HEK293 (cell line): ENCODE data around the gene C20orf96.

Source experiments
- BCL11A ChIP-seq: fragments of 450-650 bp; formaldehyde crosslinking; IDR thresholded peaks from 2 replicates; pipeline ENCODE4 v1.5.1; 2016; ENCODE audit warnings: low read depth, missing biosample characterization, missing genetic modification characterization
- IKZF3 ChIP-seq: fragments of 450-650 bp; IDR thresholded peaks from 2 replicates; pipeline ENCODE4 v1.5.0; 2018; ENCODE audit warnings: missing biosample characterization, mild to moderate bottlenecking, missing genetic modification characterization, moderate library complexity
- KLF10 ChIP-seq: fragments of 450-650 bp; IDR thresholded peaks from 2 replicates; pipeline ENCODE4 v1.5.1; 2018; ENCODE audit warnings: missing biosample characterization, mild to moderate bottlenecking, missing genetic modification characterization
- KLF9 ChIP-seq: fragments of 450-650 bp; formaldehyde crosslinking; IDR thresholded peaks from 2 replicates; pipeline ENCODE4 v1.5.1; 2016; ENCODE audit warnings: missing biosample characterization, missing genetic modification characterization, low read depth
- PRDM10 ChIP-seq: fragments of 450-650 bp; formaldehyde crosslinking; IDR thresholded peaks from 2 replicates; pipeline ENCODE4 v1.5.1; 2016; ENCODE audit warnings: missing biosample characterization, missing genetic modification characterization
- PRDM4 ChIP-seq: fragments of 450-650 bp; formaldehyde crosslinking; IDR thresholded peaks from 2 replicates; pipeline ENCODE4 v1.5.1; 2017; ENCODE audit warnings: missing biosample characterization, missing genetic modification characterization
- YY1 ChIP-seq: fragments of 450-650 bp; formaldehyde crosslinking; IDR thresholded peaks from 2 replicates; pipeline ENCODE4 v1.5.1; 2018; ENCODE audit warnings: missing biosample characterization, missing genetic modification characterization
- ZBTB21 ChIP-seq: fragments of 450-650 bp; formaldehyde crosslinking; IDR thresholded peaks from 2 replicates; pipeline ENCODE4 v1.5.1; 2017; ENCODE audit warnings: missing biosample characterization, missing genetic modification characterization
- ZBTB26 ChIP-seq: fragments of 450-650 bp; formaldehyde crosslinking; optimal IDR thresholded peaks from 2 replicates; pipeline ENCODE3; 2016; ENCODE audit warnings: missing biosample characterization, mild to moderate bottlenecking, missing genetic modification characterization
- ZFP69B ChIP-seq: fragments of 450-650 bp; formaldehyde crosslinking; IDR thresholded peaks from 2 replicates; pipeline ENCODE4 v1.5.1; 2016; ENCODE audit warnings: missing biosample characterization, missing genetic modification characterization
- ZIC2 ChIP-seq: fragments of 450-650 bp; formaldehyde crosslinking; IDR thresholded peaks from 2 replicates; pipeline ENCODE4 v1.5.1; 2016; ENCODE audit warnings: missing biosample characterization, missing genetic modification characterization
- ZNF138 ChIP-seq: fragments of 450-650 bp; formaldehyde crosslinking; IDR thresholded peaks from 2 replicates; pipeline ENCODE4 v1.5.1; 2016; ENCODE audit warnings: missing biosample characterization, missing genetic modification characterization, borderline replicate concordance
- ZNF146 ChIP-seq: fragments of 450-650 bp; formaldehyde crosslinking; IDR thresholded peaks from 2 replicates; pipeline ENCODE4 v1.5.1; 2016; ENCODE audit warnings: missing biosample characterization, missing genetic modification characterization
- ZNF157 ChIP-seq: fragments of 450-650 bp; formaldehyde crosslinking; IDR thresholded peaks from 2 replicates; pipeline ENCODE4 v1.5.1; 2016; ENCODE audit warnings: missing biosample characterization, missing genetic modification characterization
- ZNF169 ChIP-seq: fragments of 450-650 bp; formaldehyde crosslinking; IDR thresholded peaks from 2 replicates; pipeline ENCODE4 v1.5.1; 2016; ENCODE audit warnings: missing biosample characterization, missing genetic modification characterization
- ZNF174 ChIP-seq: fragments of 450-650 bp; formaldehyde crosslinking; IDR thresholded peaks from 2 replicates; pipeline ENCODE4 v1.5.0; 2017; ENCODE audit warnings: missing biosample characterization, mild to moderate bottlenecking, missing genetic modification characterization
- ZNF274 ChIP-seq, 2 experiments: fragments of 200-500 bp in 1 of 2; fragments of 450-650 bp in 1 of 2; sonication (Bioruptor generic) in 1 of 2; formaldehyde crosslinking in 1 of 2; IDR thresholded peaks; 2 replicates each; pipeline versions ENCODE4 v1.5.1 to v1.6.1; 2014 to 2016; ENCODE audit warnings: borderline replicate concordance in 1 of 2, inconsistent platforms in 1 of 2, low read length in 1 of 2, missing biosample characterization in 1 of 2, missing genetic modification characterization in 1 of 2
- ZNF354C ChIP-seq: fragments of 450-650 bp; formaldehyde crosslinking; IDR thresholded peaks from 2 replicates; pipeline ENCODE4 v1.5.1; 2016; ENCODE audit warnings: missing biosample characterization, missing genetic modification characterization, low read depth, borderline replicate concordance
- ZNF366 ChIP-seq: fragments of 450-650 bp; formaldehyde crosslinking; conservative IDR thresholded peaks from 2 replicates; pipeline ENCODE4 v1.5.1; 2016; ENCODE audit warnings: missing biosample characterization, missing genetic modification characterization
- ZNF426 ChIP-seq: fragments of 450-650 bp; formaldehyde crosslinking; IDR thresholded peaks from 2 replicates; pipeline ENCODE4 v1.5.1; 2017; ENCODE audit warnings: missing biosample characterization, missing genetic modification characterization, mild to moderate bottlenecking, inconsistent platforms, moderate library complexity
- ZNF513 ChIP-seq: fragments of 450-650 bp; IDR thresholded peaks from 2 replicates; pipeline ENCODE4 v1.5.1; 2018; ENCODE audit warnings: missing biosample characterization, missing genetic modification characterization
- ZNF561 ChIP-seq: fragments of 450-650 bp; IDR thresholded peaks from 2 replicates; pipeline ENCODE4 v1.5.1; 2018; ENCODE audit warnings: missing biosample characterization, missing genetic modification characterization, borderline replicate concordance
- ZNF580 ChIP-seq: fragments of 450-650 bp; formaldehyde crosslinking; IDR thresholded peaks from 2 replicates; pipeline ENCODE4 v1.5.1; 2016; ENCODE audit warnings: missing biosample characterization, missing genetic modification characterization
- ZNF585B ChIP-seq: fragments of 450-650 bp; formaldehyde crosslinking; IDR thresholded peaks from 2 replicates; pipeline ENCODE4 v1.5.1; 2016; ENCODE audit warnings: missing biosample characterization, missing genetic modification characterization
- ZNF610 ChIP-seq: fragments of 450-650 bp; formaldehyde crosslinking; IDR thresholded peaks from 2 replicates; pipeline ENCODE4 v1.5.1; 2016; ENCODE audit warnings: missing biosample characterization, missing genetic modification characterization, borderline replicate concordance
- ZNF621 ChIP-seq: fragments of 450-650 bp; formaldehyde crosslinking; IDR thresholded peaks from 2 replicates; pipeline ENCODE4 v1.5.1; 2017; ENCODE audit warnings: missing biosample characterization, missing genetic modification characterization
- ZNF623 ChIP-seq: fragments of 450-650 bp; formaldehyde crosslinking; IDR thresholded peaks from 2 replicates; pipeline ENCODE4 v1.5.1; 2016; ENCODE audit warnings: missing biosample characterization, missing genetic modification characterization
- ZNF701 ChIP-seq: fragments of 450-650 bp; formaldehyde crosslinking; IDR thresholded peaks from 2 replicates; pipeline ENCODE4 v1.5.1; 2016; ENCODE audit warnings: missing biosample characterization, missing genetic modification characterization
- ZNF76 ChIP-seq: fragments of 450-650 bp; formaldehyde crosslinking; IDR thresholded peaks from 2 replicates; pipeline ENCODE4; 2016; ENCODE audit warnings: low read depth, missing biosample characterization, missing genetic modification characterization, borderline replicate concordance
- ZSCAN30 ChIP-seq: fragments of 450-650 bp; IDR thresholded peaks from 2 replicates; pipeline ENCODE4 v1.5.1; 2018; ENCODE audit warnings: missing biosample characterization, mild to moderate bottlenecking, missing genetic modification characterization, moderate library complexity

Gene C20orf96

GRCh38 chr20:297098-297924, 6.8 kb upstream of the C20orf96 start, which contains the start of gene ZCCHC3 (continued):
- TF ChIP-seq ZNF580 (tag by site-specific recombination) = peak; percentile 54; the same call in 1 of the 2 replicates
- TF ChIP-seq ZNF623 = no peak
- peak; percentile 95 for TF ChIP-seq ZNF76 (tag by site-specific recombination)
- TF ChIP-seq ZNF513 (tag by site-specific recombination) = no peak
- no peak for TF ChIP-seq ZNF146 (tag by site-specific recombination)
- peak; percentile 93 for TF ChIP-seq PRDM4
- TF ChIP-seq ZNF354C = no peak
- TF ChIP-seq ZNF169 (tag by site-specific recombination) = no peak
- TF ChIP-seq KLF10 (tag by site-specific recombination) = peak; percentile 99
- TF ChIP-seq IKZF3 (tag by site-specific recombination) = peak; percentile 94
- TF ChIP-seq ZNF366 = peak; percentile 67
- TF ChIP-seq BCL11A (tag by site-specific recombination) = peak; percentile 87
- peak; percentile 89 for TF ChIP-seq YY1
- no peak for TF ChIP-seq ZNF138
- TF ChIP-seq ZNF274 (IDR thresholded peaks at IDR 0.05; ENCODE audit: low read length) = no peak
- no peak for TF ChIP-seq ZNF274 (tag by site-specific recombination; IDR thresholded peaks at IDR 0.05; ENCODE audit: borderline replicate concordance)
- TF ChIP-seq ZNF610 (tag by site-specific recombination) = peak; percentile 86; the same call in 1 of the 2 replicates
- peak; percentile 24; the same call in 1 of the 2 replicates for TF ChIP-seq ZNF561 (tag by site-specific recombination)
- TF ChIP-seq ZBTB26 (tag by site-specific recombination) = peak; percentile 91
- peak; percentile 96 for TF ChIP-seq ZIC2
- peak; percentile 95 for TF ChIP-seq PRDM10
- TF ChIP-seq KLF9 = peak; percentile 72
- TF ChIP-seq ZFP69B = peak; percentile 60; the same call in 1 of the 2 replicates
- no peak for TF ChIP-seq ZNF174
- no peak for TF ChIP-seq ZNF621 (tag by site-specific recombination)
- no peak for TF ChIP-seq ZNF426 (tag by site-specific recombination)
- TF ChIP-seq ZNF157 (tag by site-specific recombination) = no peak
- no peak for TF ChIP-seq ZNF585B
- no peak for TF ChIP-seq ZNF701 (tag by site-specific recombination)
- peak; percentile 57 for TF ChIP-seq ZSCAN30 (tag by site-specific recombination)
- 0 out of 2 replicates have a peak, but pooled peaks have one; percentile 28 for TF ChIP-seq ZBTB21 (tag by site-specific recombination)
